ENCODE data around the gene LRMDA.

LRMDA gene

GRCh38 chr10:75862935-75863334, 431.5 kb downstream of the LRMDA start:
- Histone ChIP-seq H3K9me3 (ENCODE audit: insufficient read depth, low read length, severe bottlenecking) (no peaks in the 10 kb centered on the region), H2AFZ (ENCODE audit: low read depth, low read length) (no peak overlapping the region), H3K4me2 (ENCODE audit: insufficient read depth, low read length) (no peak overlapping the region), H3K9ac (ENCODE audit: low read depth, low read length) (no peak overlapping the region), H3K4me3 (ENCODE audit: low read depth in 1 of 2, low read length in 2 of 2) (no peak overlapping the region), H3K4me1 (ENCODE audit: insufficient read depth, low read length) (no peaks in the 10 kb centered on the region), H4K20me1 (ENCODE audit: insufficient read depth, low read length) (no peaks in the 10 kb centered on the region), H3K27me3 (ENCODE audit: insufficient read depth, low read length, poor library complexity) (peaks cover under 1% of the 10 kb centered on the region), H3K27ac (ENCODE audit: low read length) (no peak overlapping the region), H3K36me3 (ENCODE audit: insufficient read depth, low read length) (no peaks in the 10 kb centered on the region), H3K79me2 (ENCODE audit: insufficient read depth, low read length) (no peaks in the 10 kb centered on the region)
- DNase-seq (no peak), ATAC-seq (ENCODE audit: insufficient read depth, low read depth) (no peak)
- TF ChIP-seq EZH2 (IDR thresholded peaks at IDR 0.05; ENCODE audit: borderline replicate concordance, low read depth, low read length, severe bottlenecking) (no peak), CTCF (IDR thresholded peaks at IDR 0.05; ENCODE audit: borderline replicate concordance, extremely low read depth, low read length, poor library complexity, severe bottlenecking) (no peak)

GRCh38 chr10:75864717-75865116, 433.3 kb downstream of the LRMDA start:
- Histone ChIP-seq H3K9me3 (ENCODE audit: insufficient read depth, low read length, severe bottlenecking) (no peaks in the 10 kb centered on the region), H3K4me3 (ENCODE audit: low read depth in 1 of 2, low read length in 2 of 2) (no peak overlapping the region)
- no peak for ATAC-seq (ENCODE audit: insufficient read depth, low read depth)

GRCh38 chr10:75865413-75866299, 434.2 kb downstream of the LRMDA start:
- H3K27ac ChIP-seq (ENCODE audit: low read length) = no peak overlapping the region
- no peak overlapping the region for H2AFZ ChIP-seq (ENCODE audit: low read depth, low read length)
- H3K4me2 ChIP-seq (ENCODE audit: insufficient read depth, low read length) = no peak overlapping the region
- no peaks in the 10 kb centered on the region for H3K79me2 ChIP-seq (ENCODE audit: insufficient read depth, low read length)
- ATAC-seq (ENCODE audit: insufficient read depth, low read depth) (no peak), DNase-seq (no peak)
- no peaks in the 10 kb centered on the region for H4K20me1 ChIP-seq (ENCODE audit: insufficient read depth, low read length)
- no peak for TF ChIP-seq EZH2 (IDR thresholded peaks at IDR 0.05; ENCODE audit: borderline replicate concordance, low read depth, low read length, severe bottlenecking)
- TF ChIP-seq CTCF (IDR thresholded peaks at IDR 0.05; ENCODE audit: borderline replicate concordance, extremely low read depth, low read length, poor library complexity, severe bottlenecking) = no peak
- H3K9me3 ChIP-seq (ENCODE audit: insufficient read depth, low read length, severe bottlenecking) = no peaks in the 10 kb centered on the region
- no peaks in the 10 kb centered on the region for H3K4me1 ChIP-seq (ENCODE audit: insufficient read depth, low read length)
- no peak overlapping the region for H3K9ac ChIP-seq (ENCODE audit: low read depth, low read length)
- no peak overlapping the region for H3K4me3 ChIP-seq (ENCODE audit: low read depth in 1 of 2, low read length in 2 of 2)
- H3K36me3 ChIP-seq (ENCODE audit: insufficient read depth, low read length) = no peaks in the 10 kb centered on the region
- H3K27me3 ChIP-seq (ENCODE audit: insufficient read depth, low read length, poor library complexity) = no peaks in the 10 kb centered on the region

More at GRCh38 chr10:75864717-75865116, 433.3 kb downstream of the LRMDA start:
- no peaks in the 10 kb centered on the region for H3K27me3 ChIP-seq (ENCODE audit: insufficient read depth, low read length, poor library complexity)
- no peak overlapping the region for H3K9ac ChIP-seq (ENCODE audit: low read depth, low read length)
- TF ChIP-seq EZH2 (IDR thresholded peaks at IDR 0.05; ENCODE audit: borderline replicate concordance, low read depth, low read length, severe bottlenecking) (no peak), CTCF (IDR thresholded peaks at IDR 0.05; ENCODE audit: borderline replicate concordance, extremely low read depth, low read length, poor library complexity, severe bottlenecking) (no peak)
- no peak overlapping the region for H2AFZ ChIP-seq (ENCODE audit: low read depth, low read length)
- H3K79me2 ChIP-seq (ENCODE audit: insufficient read depth, low read length) = no peaks in the 10 kb centered on the region
- H3K36me3 ChIP-seq (ENCODE audit: insufficient read depth, low read length) = no peaks in the 10 kb centered on the region
- no peaks in the 10 kb centered on the region for H4K20me1 ChIP-seq (ENCODE audit: insufficient read depth, low read length)
- DNase-seq = no peak
- H3K4me1 ChIP-seq (ENCODE audit: insufficient read depth, low read length) = no peaks in the 10 kb centered on the region
- H3K27ac ChIP-seq (ENCODE audit: low read length) = no peak overlapping the region
- H3K4me2 ChIP-seq (ENCODE audit: insufficient read depth, low read length) = no peak overlapping the region

Data from DND-41 (cell line).